ENCODE results near the gene FAM161A. TPM values are rescaled to one million over a fixed set of nuclear protein-coding genes. Genes with fewer than 3 reads are reported as not detected.
"Not testable (repeated sequence)": the region's sequence is repeated elsewhere in the genome, so short reads cannot be mapped to it uniquely, and the experiment has no call there.

The FAM161A gene
- total RNA-seq, 2 experiments from 2014 or later = 6.0 to 7.0 TPM

- H3K27me3 Mint-ChIP-seq, H3K4me1 Mint-ChIP-seq, DNase-seq, H3K9me3 Mint-ChIP-seq, H3K36me3 Mint-ChIP-seq, H3K4me3 Mint-ChIP-seq, H3K27ac Mint-ChIP-seq: not testable (repeated sequence)
These were observed 43.7 kb downstream of the FAM161A start for GRCh38 chr2:61810203-61810602.

DNA sequence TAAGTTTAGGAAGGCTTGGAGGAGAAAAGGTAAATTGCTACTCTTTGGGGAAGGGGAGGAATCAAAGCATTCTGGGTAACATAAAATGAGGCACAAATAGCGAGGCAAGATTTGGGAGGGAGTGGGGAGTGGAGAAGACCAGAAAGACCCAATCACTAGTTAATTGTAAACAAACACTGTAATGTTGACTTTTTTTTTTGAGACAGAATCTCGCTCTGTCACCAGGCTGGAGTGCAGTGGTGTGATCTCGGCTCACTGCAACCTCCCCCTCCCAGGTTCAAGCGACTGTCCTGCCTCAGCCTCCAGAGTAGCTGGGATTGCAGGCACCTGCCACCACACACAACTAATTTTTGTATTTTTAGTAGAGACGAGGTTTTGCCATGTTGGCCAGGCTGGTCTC is 45.2 kb downstream of the FAM161A start:
- not testable (repeated sequence) for H3K27ac Mint-ChIP-seq, DNase-seq, H3K4me1 Mint-ChIP-seq, H3K9me3 Mint-ChIP-seq, H3K4me3 Mint-ChIP-seq, H3K27me3 Mint-ChIP-seq, H3K36me3 Mint-ChIP-seq

- Mint-ChIP-seq H3K27me3 (peaks cover 8% of the 10 kb centered on the region), H3K4me3 (no peak overlapping the region), H3K4me1 (peaks cover 1% of the 10 kb centered on the region), H3K36me3 (no peaks in the 10 kb centered on the region), H3K9me3 (no peaks in the 10 kb centered on the region), H3K27ac (no peak overlapping the region)
- no peak for DNase-seq
These were observed 46.7 kb downstream of the FAM161A start for GRCh38 chr2:61807036-61807757.

GRCh38 chr2:61802548-61802947 is 51.3 kb downstream of the FAM161A start:
- Mint-ChIP-seq H3K27ac (no peak overlapping the region), H3K36me3 (no peaks in the 10 kb centered on the region), H3K9me3 (no peaks in the 10 kb centered on the region), H3K27me3 (peaks cover 8% of the 10 kb centered on the region), H3K4me1 (peaks cover 1% of the 10 kb centered on the region), H3K4me3 (no peak overlapping the region)
- DNase-seq = no peak

GRCh38 chr2:61799099-61799498 is 54.8 kb downstream of the FAM161A start:
- no peak for DNase-seq
- Mint-ChIP-seq H3K36me3 (no peaks in the 10 kb centered on the region), H3K27ac (no peak overlapping the region), H3K9me3 (no peaks in the 10 kb centered on the region), H3K27me3 (no peaks in the 10 kb centered on the region), H3K4me3 (no peak overlapping the region), H3K4me1 (no peaks in the 10 kb centered on the region)

- H3K27ac Mint-ChIP-seq, H3K27me3 Mint-ChIP-seq, H3K4me1 Mint-ChIP-seq, H3K4me3 Mint-ChIP-seq, H3K9me3 Mint-ChIP-seq, DNase-seq, H3K36me3 Mint-ChIP-seq: not testable (repeated sequence)
These were observed 56.4 kb downstream of the FAM161A start for GRCh38 chr2:61797446-61797845.

DNA sequence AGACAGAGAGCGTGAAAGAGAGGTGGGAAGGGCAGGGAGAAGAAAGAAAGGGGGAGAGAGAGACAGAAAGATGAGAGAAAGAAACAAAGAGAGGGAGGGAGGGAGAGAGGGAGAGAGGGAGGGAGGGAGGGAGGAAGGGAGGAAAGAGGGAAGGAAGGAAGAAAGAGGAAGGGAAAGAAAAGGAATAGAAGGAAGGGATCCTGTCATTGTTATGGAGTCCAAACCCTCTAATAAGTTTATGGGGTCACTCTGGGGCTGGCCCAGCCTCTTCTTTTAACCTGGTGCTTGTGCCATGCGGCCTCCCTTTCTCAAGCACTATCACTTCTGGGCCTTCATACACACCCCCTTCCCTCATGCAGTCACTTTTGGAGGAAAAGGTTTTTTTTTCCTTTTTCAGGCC is 58.5 kb downstream of the FAM161A start:
- no peak for DNase-seq
- no peaks in the 10 kb centered on the region for H3K36me3 Mint-ChIP-seq
- no peak overlapping the region for H3K27ac Mint-ChIP-seq
- no peaks in the 10 kb centered on the region for H3K27me3 Mint-ChIP-seq
- H3K4me3 Mint-ChIP-seq = no peak overlapping the region
- H3K4me1 Mint-ChIP-seq = peaks cover 3% of the 10 kb centered on the region
- H3K9me3 Mint-ChIP-seq = no peaks in the 10 kb centered on the region

DNA sequence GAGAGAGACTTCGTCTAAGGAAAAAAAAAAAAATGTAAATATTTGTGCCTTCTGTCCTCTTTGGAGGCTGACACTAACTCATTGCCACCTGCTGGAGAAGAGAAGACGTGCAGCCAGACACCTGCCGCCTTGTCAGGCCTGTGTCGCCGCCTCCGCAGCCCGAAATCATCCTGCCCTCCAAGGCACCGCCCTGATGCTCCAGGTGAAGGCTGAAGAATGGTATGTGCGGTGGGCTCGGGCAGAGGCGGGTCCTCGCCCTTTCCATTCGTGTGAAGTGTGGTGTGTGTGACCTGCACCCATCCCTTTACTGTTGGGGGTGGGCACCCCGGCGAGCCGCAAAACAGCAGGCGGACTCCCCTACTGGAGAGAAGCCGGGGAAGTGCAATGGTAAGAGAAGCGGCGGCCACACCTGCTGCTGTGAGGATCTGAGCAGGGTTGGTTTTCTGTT is 60.4 kb downstream of the FAM161A start:
- Mint-ChIP-seq H3K27me3 (no peaks in the 10 kb centered on the region), H3K4me3 (peak overlapping the region; percentile 56), H3K9me3 (no peaks in the 10 kb centered on the region), H3K27ac (no peak overlapping the region), H3K4me1 (peaks cover 3% of the 10 kb centered on the region), H3K36me3 (no peaks in the 10 kb centered on the region)
- peak; percentile 74 for DNase-seq

- H3K27me3 Mint-ChIP-seq = no peaks in the 10 kb centered on the region
- H3K4me1 Mint-ChIP-seq = peaks cover 3% of the 10 kb centered on the region
- H3K36me3 Mint-ChIP-seq = no peaks in the 10 kb centered on the region
- no peaks in the 10 kb centered on the region for H3K9me3 Mint-ChIP-seq
- DNase-seq = no peak
- H3K27ac Mint-ChIP-seq = no peak overlapping the region
- H3K4me3 Mint-ChIP-seq = no peak overlapping the region
These were observed 61.4 kb downstream of the FAM161A start for GRCh38 chr2:61792355-61792890.

- peaks cover 3% of the 10 kb centered on the region for H3K4me1 Mint-ChIP-seq
These were observed 63.9 kb downstream of the FAM161A start for GRCh38 chr2:61789807-61790602.

GRCh38 chr2:61787941-61788563 is 65.8 kb downstream of the FAM161A start:
- H3K4me3 Mint-ChIP-seq = no peak overlapping the region
- DNase-seq = no peak
- H3K36me3 Mint-ChIP-seq = no peaks in the 10 kb centered on the region
- no peaks in the 10 kb centered on the region for H3K9me3 Mint-ChIP-seq
- H3K4me1 Mint-ChIP-seq = no peaks in the 10 kb centered on the region
- no peaks in the 10 kb centered on the region for H3K27me3 Mint-ChIP-seq
- no peak overlapping the region for H3K27ac Mint-ChIP-seq

More at GRCh38 chr2:61789807-61790602, 63.9 kb downstream of the FAM161A start:
- no peak for DNase-seq
- H3K27me3 Mint-ChIP-seq = no peaks in the 10 kb centered on the region
- H3K36me3 Mint-ChIP-seq = no peaks in the 10 kb centered on the region
- H3K27ac Mint-ChIP-seq = no peak overlapping the region
- H3K4me3 Mint-ChIP-seq = no peak overlapping the region
- no peaks in the 10 kb centered on the region for H3K9me3 Mint-ChIP-seq

DNA sequence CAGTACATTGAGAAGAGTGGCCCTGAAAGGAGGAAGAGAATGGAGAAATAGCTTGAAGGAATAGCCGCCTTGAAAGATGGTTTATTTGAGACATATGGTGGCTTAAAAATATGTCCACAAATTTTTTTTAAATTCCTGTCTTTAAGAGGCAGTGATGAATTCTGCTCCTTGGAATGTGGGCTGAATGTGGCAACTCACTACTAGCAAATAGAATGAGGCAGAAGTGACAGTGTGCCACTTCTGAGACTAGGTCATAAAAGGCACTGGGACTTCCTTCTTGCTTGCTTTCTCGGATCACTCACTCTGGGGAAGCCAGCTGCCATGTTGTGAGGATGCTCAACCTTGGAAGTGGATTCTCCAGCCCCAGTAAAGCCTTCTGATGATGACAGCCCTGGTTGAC is 67.0 kb downstream of the FAM161A start:
- no peak for DNase-seq
- Mint-ChIP-seq H3K4me3 (no peak overlapping the region), H3K27me3 (no peaks in the 10 kb centered on the region), H3K27ac (no peak overlapping the region), H3K9me3 (no peaks in the 10 kb centered on the region), H3K4me1 (no peaks in the 10 kb centered on the region), H3K36me3 (no peaks in the 10 kb centered on the region)

- peaks cover 2% of the 10 kb centered on the region for H3K27me3 Mint-ChIP-seq
- no peak overlapping the region for H3K4me3 Mint-ChIP-seq
- DNase-seq = no peak
- no peak overlapping the region for H3K27ac Mint-ChIP-seq
- H3K36me3 Mint-ChIP-seq = no peaks in the 10 kb centered on the region
- H3K9me3 Mint-ChIP-seq = peaks cover 4% of the 10 kb centered on the region
- no peaks in the 10 kb centered on the region for H3K4me1 Mint-ChIP-seq
These were observed 68.3 kb downstream of the FAM161A start for GRCh38 chr2:61785583-61785982.

DNA sequence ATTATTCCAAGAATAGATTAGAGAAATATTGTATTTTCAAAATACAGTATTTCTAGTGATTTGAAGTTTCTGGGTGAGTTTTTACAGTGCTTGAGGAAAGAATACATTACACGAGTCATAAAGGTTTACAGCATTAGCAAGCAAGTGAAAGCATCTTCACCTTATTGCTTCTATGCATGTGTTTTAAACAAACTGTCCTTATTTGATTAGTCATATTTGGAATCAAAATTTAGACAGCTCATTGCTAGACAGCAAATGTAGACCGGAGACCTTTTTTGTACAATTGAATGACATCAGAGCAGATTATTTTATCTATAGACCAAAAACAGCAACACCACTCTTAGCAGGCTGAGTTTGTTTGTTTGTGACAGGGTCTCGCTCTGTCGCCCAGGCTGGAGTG is 69.2 kb downstream of the FAM161A start:
- peaks cover 6% of the 10 kb centered on the region for H3K27me3 Mint-ChIP-seq
- H3K4me1 Mint-ChIP-seq = no peaks in the 10 kb centered on the region
- DNase-seq = no peak
- no peak overlapping the region for H3K27ac Mint-ChIP-seq
- H3K9me3 Mint-ChIP-seq = peaks cover 9% of the 10 kb centered on the region
- H3K36me3 Mint-ChIP-seq = no peaks in the 10 kb centered on the region
- no peak overlapping the region for H3K4me3 Mint-ChIP-seq

- peaks cover 9% of the 10 kb centered on the region for H3K9me3 Mint-ChIP-seq
- H3K27ac Mint-ChIP-seq = no peak overlapping the region
- no peaks in the 10 kb centered on the region for H3K36me3 Mint-ChIP-seq
- no peaks in the 10 kb centered on the region for H3K4me1 Mint-ChIP-seq
- no peak for DNase-seq
- H3K4me3 Mint-ChIP-seq = no peak overlapping the region
- peaks cover 31% of the 10 kb centered on the region for H3K27me3 Mint-ChIP-seq
These were observed 77.8 kb downstream of the FAM161A start for GRCh38 chr2:61775956-61776570.

Data from activated naive CD8-positive, alpha-beta T cell treated with anti-CD3 and anti-CD28 coated beads for 36 hours (primary cell).